GM12878 (cell line): Measurements from ENCODE around the gene TERB1. TPM values are rescaled to one million over a fixed set of nuclear protein-coding genes. Genes with fewer than 3 reads are reported as not detected.

Experiments used
- CUX1 ChIP-seq: IDR thresholded peaks from 2 replicates; pipeline ENCODE4 v1.6.1; 2012; ENCODE audit warnings: improper control_type of control experiment, low read depth, low read length; ENCODE audit not compliant: insufficient replicate concordance
- ELK1 ChIP-seq: IDR thresholded peaks from 2 replicates; pipeline ENCODE4 v1.6.1; 2012; ENCODE audit warnings: low read depth, low read length, improper control_type of control experiment
- GATAD2B ChIP-seq: fragments of 450-650 bp; conservative IDR thresholded peaks from 2 replicates; pipeline ENCODE4 v1.6.1; 2017; ENCODE audit warnings: low read depth, mild to moderate bottlenecking, moderate library complexity
- IKZF2 ChIP-seq, 2 experiments: fragments of 450-650 bp; IDR thresholded peaks; 2 replicates each; pipeline ENCODE4 v1.6.1; 2017; ENCODE audit warnings: mild to moderate bottlenecking in 2 of 2, moderate library complexity in 2 of 2
- KDM1A ChIP-seq: fragments of 200-600 bp; sonication (generic); IDR thresholded peaks from 2 replicates; pipeline ENCODE4 v1.6.1; 2016; ENCODE audit warnings: borderline replicate concordance
- MTA2 ChIP-seq: fragments of 450-650 bp; IDR thresholded peaks from 2 replicates; pipeline ENCODE4 v1.6.1; 2016; ENCODE audit warnings: low read depth, mild to moderate bottlenecking, moderate library complexity
- MTA3 ChIP-seq: IDR thresholded peaks from 2 replicates; pipeline ENCODE4 v1.6.1; 2012; ENCODE audit warnings: low read length, inconsistent platforms, borderline replicate concordance
- NFYA ChIP-seq: IDR thresholded peaks from 2 replicates; pipeline ENCODE4 v1.6.1; 2011; ENCODE audit warnings: low read depth, mild to moderate bottlenecking, low read length, improper control_type of control experiment, borderline replicate concordance
- NR2C2 ChIP-seq: IDR thresholded peaks from 2 replicates; pipeline ENCODE4 v1.6.1; 2011; ENCODE audit warnings: borderline replicate concordance, low read depth; ENCODE audit not compliant: control insufficient read depth, insufficient read length
- RB1 ChIP-seq: fragments of 450-650 bp; formaldehyde crosslinking; IDR thresholded peaks from 2 replicates; pipeline ENCODE4 v1.6.1; 2017; ENCODE audit warnings: mild to moderate bottlenecking, borderline replicate concordance
- SMAD1 ChIP-seq: fragments of 450-650 bp; IDR thresholded peaks from 2 replicates; pipeline ENCODE4 v1.6.1; 2018; ENCODE audit warnings: mild to moderate bottlenecking, low read depth; ENCODE audit not compliant: partially characterized antibody
- TARDBP ChIP-seq: IDR thresholded peaks from 2 replicates; pipeline ENCODE4 v1.6.1; 2016; ENCODE audit warnings: borderline replicate concordance
- TBL1XR1 ChIP-seq: IDR thresholded peaks from 2 replicates; pipeline ENCODE4 v1.6.1; 2012; ENCODE audit warnings: low read depth, low read length, improper control_type of control experiment
- TCF3 ChIP-seq: IDR thresholded peaks from 2 replicates; pipeline ENCODE4 v1.6.1; 2012; ENCODE audit warnings: low read depth, mild to moderate bottlenecking, low read length, borderline replicate concordance; ENCODE audit not compliant: insufficient read depth
- TCF7 ChIP-seq: IDR thresholded peaks from 2 replicates; pipeline ENCODE4 v1.6.1; 2014; ENCODE audit warnings: antibody characterized with exemption, borderline replicate concordance
- ZNF217 ChIP-seq: fragments of 450-650 bp; IDR thresholded peaks from 2 replicates; pipeline ENCODE4 v1.6.1; 2017; ENCODE audit warnings: antibody characterized with exemption, mild to moderate bottlenecking
- ZNF592 ChIP-seq: fragments of 450-650 bp; IDR thresholded peaks from 2 replicates; pipeline ENCODE4 v1.6.1; 2017; ENCODE audit warnings: mild to moderate bottlenecking, moderate library complexity
- polyA plus RNA-seq, 11 experiments: library from polyadenylated mRNA; depleted of rRNA in 4 of 11; unstranded in 6 of 11; stranded (reverse) in 5 of 11; fragments of >200 nt; fragmentation: Nextera tagmentation in 4 of 11; fragmentation: Illumina TruSeq in 1 of 11; extraction: Ambion mirVana in 4 of 11; extraction: Trizol in 1 of 11; gene quantifications; 1 replicate in 1 of 11; 2 replicates in 10 of 11; pipeline versions ENCODE4 v1.2.1 to v1.2.3, GENCODE V29; 2011 to 2016; ENCODE audit warnings: inconsistent platforms in 2 of 11, missing spikeins in 2 of 11, low read depth in 1 of 11
- total RNA-seq, 4 experiments: library from RNA; depleted of rRNA in 3 of 4; stranded (reverse); fragments of >200 nt in 3 of 4; fragmentation: Illumina TruSeq in 1 of 4; extraction: Trizol in 1 of 4; gene quantifications; 2 replicates each; pipeline versions ENCODE4 v1.2.1 to v1.2.3, GENCODE V29; 2013 to 2021

The TERB1 gene
- total and polyA plus RNA-seq, 10 of the 15 experiments (the other 5 are each of a cell fraction or from before 2014, with no cell fraction given): 0.03 to 0.10 (median 0.06) TPM; not detected in 7

DNA sequence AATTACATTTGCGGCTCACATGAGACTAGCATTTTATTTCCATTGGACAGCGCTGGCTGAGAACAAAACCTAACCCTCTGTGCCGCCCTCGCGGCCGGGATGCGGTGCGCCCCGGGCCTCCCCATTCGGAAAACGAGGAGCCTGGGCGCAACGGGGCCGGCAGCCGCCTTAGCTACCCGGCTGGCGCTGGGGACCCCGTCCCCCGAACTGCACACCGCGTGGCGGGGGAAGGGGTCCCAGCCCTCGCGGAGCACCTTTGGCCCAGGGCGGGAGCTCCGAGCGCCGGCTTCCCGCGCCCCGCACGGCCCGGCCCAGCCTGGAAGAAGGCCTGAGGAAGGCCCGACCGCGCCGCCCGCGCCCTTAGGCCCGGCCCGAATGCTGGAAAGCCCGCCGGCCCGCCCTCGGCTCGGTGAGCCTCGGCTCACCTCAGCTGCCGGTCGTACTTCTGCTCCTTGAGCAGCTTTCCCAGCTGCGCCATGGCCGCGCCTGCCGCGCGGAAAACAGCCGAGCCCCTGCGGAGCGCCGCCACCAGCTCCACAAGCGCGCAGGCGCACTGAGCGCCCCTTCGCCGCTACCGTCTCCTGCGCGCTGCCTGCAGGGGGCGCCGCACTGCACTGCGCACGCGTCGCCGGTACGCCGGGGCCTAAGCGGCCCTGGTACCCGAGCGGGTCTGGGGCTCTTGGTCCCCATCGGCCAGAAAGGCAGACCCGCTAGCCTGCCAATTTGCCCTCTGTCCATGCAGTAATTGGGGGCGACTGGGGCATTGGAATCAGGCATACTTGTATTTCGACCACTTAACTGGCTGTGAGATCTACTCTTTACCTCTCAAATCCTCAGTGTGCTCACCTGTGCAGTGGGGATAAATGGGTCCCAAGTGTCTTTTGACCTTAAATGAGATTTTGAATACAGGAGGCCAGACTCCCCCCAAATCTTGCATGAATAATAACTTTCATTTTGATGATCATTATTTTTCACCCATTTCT is 29.3 kb upstream of the TERB1 start, which contains the start of gene NAE1 (continued):
- TF ChIP-seq SMAD1 (no peak), ELK1 (no peak), TCF7 (0 out of 2 replicates have a peak, but pooled peaks have one; percentile 20), NR2C2 (no peak), KDM1A (peak; percentile 89; the same call in 1 of the 2 replicates), TARDBP (no peak), TBL1XR1 (no peak), ZNF217 (peak; percentile 93), NFYA (no peak), ZNF592 (peak; percentile 65; the same call in 1 of the 2 replicates), TCF3 (no peak), MTA2 (no peak), IKZF2 (IDR thresholded peaks at IDR 0.05) (no peak), GATAD2B (peak; percentile 93), MTA3 (no peak), CUX1 (no peak), RB1 (peak; percentile 90; the same call in 1 of the 2 replicates)
